Islet of Langerhans (tissue), 1 donor: ENCODE data around the gene EXOC4.
"Not testable (repeated sequence)": the region's sequence is repeated elsewhere in the genome, so short reads cannot be mapped to it uniquely, and the experiment has no call there.

Experiments
- FAIRE-seq: peaks from one replicate; lab custom pipeline; 2011; peaks lifted over from hg19 to GRCh38; lab: Jason Lieb, UNC

The EXOC4 gene

GRCh38 chr7:134042307-134042706 is 789.4 kb downstream of the EXOC4 start:
- no peak for FAIRE-seq

- no peak for FAIRE-seq
These were observed 791.8 kb downstream of the EXOC4 start for GRCh38 chr7:134044682-134045081.

- FAIRE-seq: no peak
These were observed 792.8 kb downstream of the EXOC4 start for GRCh38 chr7:134045716-134046115.

- no peak for FAIRE-seq
These were observed 793.8 kb downstream of the EXOC4 start for GRCh38 chr7:134046594-134047128.

GRCh38 chr7:134047675-134048074 is 794.8 kb downstream of the EXOC4 start:
- FAIRE-seq: no peak

GRCh38 chr7:134048166-134048565 is 795.3 kb downstream of the EXOC4 start:
- FAIRE-seq: no peak

GRCh38 chr7:134051020-134051419 is 798.1 kb downstream of the EXOC4 start:
- FAIRE-seq: no peak

GRCh38 chr7:134056816-134057215 is 803.9 kb downstream of the EXOC4 start:
- no peak for FAIRE-seq

GRCh38 chr7:134058521-134058920 is 805.6 kb downstream of the EXOC4 start:
- no peak for FAIRE-seq

- no peak for FAIRE-seq
These were observed 806.1 kb downstream of the EXOC4 start for GRCh38 chr7:134058980-134059379.

- no peak for FAIRE-seq
These were observed 807.0 kb downstream of the EXOC4 start for GRCh38 chr7:134059921-134060320.

GRCh38 chr7:134060874-134061273 is 808.0 kb downstream of the EXOC4 start:
- FAIRE-seq: no peak

GRCh38 chr7:134062460-134062859 is 809.6 kb downstream of the EXOC4 start:
- FAIRE-seq: no peak

GRCh38 chr7:134065415-134065814 is 812.5 kb downstream of the EXOC4 start:
- FAIRE-seq: no peak

GRCh38 chr7:134067164-134067563 is 814.3 kb downstream of the EXOC4 start:
- no peak for FAIRE-seq

- no peak for FAIRE-seq
These were observed 815.8 kb downstream of the EXOC4 start for GRCh38 chr7:134068670-134069069.

- no peak for FAIRE-seq
These were observed 816.3 kb downstream of the EXOC4 start for GRCh38 chr7:134069187-134069586.

- FAIRE-seq: no peak
These were observed 817.8 kb downstream of the EXOC4 start for GRCh38 chr7:134070673-134071072.

- no peak for FAIRE-seq
These were observed 818.8 kb downstream of the EXOC4 start for GRCh38 chr7:134071355-134072331.

GRCh38 chr7:134073276-134073675 is 820.4 kb downstream of the EXOC4 start:
- no peak for FAIRE-seq

- FAIRE-seq: no peak
These were observed 822.9 kb downstream of the EXOC4 start for GRCh38 chr7:134075799-134076198.

- FAIRE-seq: not testable (repeated sequence)
These were observed 824.7 kb downstream of the EXOC4 start for GRCh38 chr7:134077560-134077959.

GRCh38 chr7:134078991-134079390 is 826.1 kb downstream of the EXOC4 start:
- no peak for FAIRE-seq

GRCh38 chr7:134081695-134082094 is 828.8 kb downstream of the EXOC4 start:
- no peak for FAIRE-seq
